ENCODE results near the gene SHC1. TPM values are rescaled to one million over a fixed set of nuclear protein-coding genes. Genes with fewer than 3 reads are reported as not detected.

The SHC1 gene
- total RNA-seq, 3 donors from 2014 or later (not counting 1 experiment from before 2014, with no cell fraction given), result 94.6 to 112 (median 96.8) TPM

- no peaks in the 10 kb centered on the region for H3K27me3 Mint-ChIP-seq (ENCODE audit: low read depth in 2 of 2)
- Histone ChIP-seq H3K36me3 (ENCODE audit: control insufficient read depth, insufficient read depth, low read length) (no peaks in the 10 kb centered on the region), H3K9me3 (ENCODE audit: control insufficient read depth, insufficient read depth, low read length) (no peaks in the 10 kb centered on the region), H3K4me3 (ENCODE audit: low read length) (no peak overlapping the region), H3K4me1 (ENCODE audit: control insufficient read depth, insufficient read depth, low read length) (peaks cover 86% of the 10 kb centered on the region), H3K27me3 (ENCODE audit: control insufficient read depth, insufficient read depth, low read length) (no peaks in the 10 kb centered on the region), H3K27ac (ENCODE audit: low read length) (peak overlapping the region; percentile 65)
- H3K36me3 Mint-ChIP-seq, result no peaks in the 10 kb centered on the region
- no peaks in the 10 kb centered on the region for H3K9me3 Mint-ChIP-seq
- DNase-seq (peak in 1 of 2 donors; percentile 76), ATAC-seq (no peak)
- TF ChIP-seq CTCF (IDR thresholded peaks at IDR 0.05), result no peak
- peak overlapping the region; percentile 89 to 92 for H3K27ac Mint-ChIP-seq
- H3K4me1 Mint-ChIP-seq, result peaks cover 25 to 84% of the 10 kb centered on the region in 2 donors
- 0% methylated on average over 2 of the region's 2 CpGs for WGBS (ENCODE audit: insufficient coverage)
- H3K4me3 Mint-ChIP-seq, result peak overlapping the region; percentile 68
- intact Hi-C loops (cut with micrococcal nuclease), result no loop called here
Observed at GRCh38 chr1:155006601-155007101, 36.1 kb upstream of the SHC1 start.

GRCh38 chr1:155005076-155006011 is 34.8 kb upstream of the SHC1 start:
- H3K9me3 Mint-ChIP-seq, result no peaks in the 10 kb centered on the region
- Histone ChIP-seq H3K4me3 (ENCODE audit: low read length) (no peak overlapping the region), H3K36me3 (ENCODE audit: control insufficient read depth, insufficient read depth, low read length) (no peaks in the 10 kb centered on the region), H3K9me3 (ENCODE audit: control insufficient read depth, insufficient read depth, low read length) (no peaks in the 10 kb centered on the region), H3K4me1 (ENCODE audit: control insufficient read depth, insufficient read depth, low read length) (peaks cover 84% of the 10 kb centered on the region), H3K27ac (ENCODE audit: low read length) (peak overlapping the region; percentile 76), H3K27me3 (ENCODE audit: control insufficient read depth, insufficient read depth, low read length) (no peaks in the 10 kb centered on the region)
- 46% methylated on average over 8 of the region's 17 CpGs for WGBS (ENCODE audit: insufficient coverage)
- intact Hi-C loops (cut with micrococcal nuclease), result no loop called here
- DNase-seq (peak in 1 of 2 donors; percentile 53), ATAC-seq (no peak)
- TF ChIP-seq CTCF (IDR thresholded peaks at IDR 0.05), result no peak
- H3K4me1 Mint-ChIP-seq, result peaks cover 25 to 78% of the 10 kb centered on the region in 2 donors
- peak overlapping the region; percentile 50 for H3K4me3 Mint-ChIP-seq
- H3K27me3 Mint-ChIP-seq (ENCODE audit: low read depth in 2 of 2), result no peaks in the 10 kb centered on the region
- H3K27ac Mint-ChIP-seq, result peak overlapping the region; percentile 89 to 92
- no peaks in the 10 kb centered on the region for H3K36me3 Mint-ChIP-seq

- no peak for TF ChIP-seq CTCF (IDR thresholded peaks at IDR 0.05)
- Mint-ChIP-seq H3K36me3 (no peaks in the 10 kb centered on the region), H3K27me3 (ENCODE audit: low read depth in 2 of 2) (no peaks in the 10 kb centered on the region), H3K27ac (peak overlapping the region; percentile 89 to 92), H3K9me3 (no peaks in the 10 kb centered on the region), H3K4me1 (peaks cover 26 to 78% of the 10 kb centered on the region in 2 donors), H3K4me3 (peak overlapping the region; percentile 95)
- intact Hi-C loops (cut with micrococcal nuclease), result loop anchor here (5.0 kb wide), 2 partner anchors 58 to 447 kb away; partner anchors contain the start of genes EFNA4 and UBE2Q1
- DNase-seq, result peak in 1 of 2 donors; percentile 26
- ATAC-seq, result no peak
- Histone ChIP-seq H3K9me3 (ENCODE audit: control insufficient read depth, insufficient read depth, low read length) (no peaks in the 10 kb centered on the region), H3K27ac (ENCODE audit: low read length) (peak overlapping the region; percentile 76), H3K27me3 (ENCODE audit: control insufficient read depth, insufficient read depth, low read length) (no peaks in the 10 kb centered on the region), H3K4me1 (ENCODE audit: control insufficient read depth, insufficient read depth, low read length) (peaks cover 84% of the 10 kb centered on the region), H3K36me3 (ENCODE audit: control insufficient read depth, insufficient read depth, low read length) (no peaks in the 10 kb centered on the region), H3K4me3 (ENCODE audit: low read length) (peak overlapping the region; percentile 95)
- 65% methylated on average over 4 of the region's 5 CpGs for WGBS (ENCODE audit: insufficient coverage)
Observed at GRCh38 chr1:155004352-155005075, 34.0 kb upstream of the SHC1 start.
